Left colon (tissue), 2 donors: ENCODE data around the gene AGBL4. TPM values are rescaled to one million over a fixed set of nuclear protein-coding genes. Genes with fewer than 3 reads are reported as not detected.

Experiments used
- ATAC-seq: fragments of 200-7000 bp; cut with Tn5 transposase; one replicate; pipeline ENCODE4 v1.9.1; 2020; ENCODE audit warnings: mild to moderate bottlenecking, moderate library complexity
- DNase-seq, 2 donors: peaks; one replicate each; pipeline ENCODE4 v3.0.0-alpha.2; 2020
- intact Hi-C, 2 donors: fragments of 100-400 bp; cut with DNase I in 1 of 2; cut with micrococcal nuclease in 1 of 2; formaldehyde crosslinking; loops; one replicate each; pipeline versions ENCODE4 v1.11.2 to v1.14.0; 2022; cut with DNase I, micrococcal nuclease
- total RNA-seq, 2 donors: library from RNA; stranded (reverse); fragmentation: NEBNext Ultra II Directional; extraction: Animal tissue kit (Norgen Biotek cat#: 25700); gene quantifications; one replicate each; pipeline ENCODE4 v1.2.1, GENCODE V29; 2021
- donor health status: DM: no; HTN: no; CAD: no.
- donor health status: DM: yes; HTN: yes; CAD: no.

Gene AGBL4
- total RNA-seq, 2 donors from 2014 or later = 0.47 TPM; not detected in 1

DNA sequence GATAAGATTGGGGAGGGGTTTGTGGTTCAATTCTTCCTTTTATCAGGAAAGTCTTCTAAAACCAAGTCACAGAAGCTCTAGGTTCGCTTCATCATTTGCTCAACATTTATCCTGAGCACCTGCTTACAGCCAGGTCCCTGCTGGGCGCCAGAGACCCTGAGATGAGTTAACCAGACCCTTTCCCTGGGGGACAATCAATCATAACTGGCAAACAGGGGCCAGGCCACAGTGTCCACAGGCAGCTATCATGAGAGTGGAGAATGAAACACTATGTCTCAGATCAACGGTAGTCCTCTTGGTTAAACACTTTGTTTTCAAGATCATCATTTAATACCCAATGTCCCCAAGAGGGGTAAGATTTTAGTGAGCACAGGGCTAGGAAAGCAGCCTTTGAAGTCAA, 1393.9 kb downstream of the AGBL4 start:
- DNase-seq (no peak), ATAC-seq (no peak)
- intact Hi-C loops = no loop called here

DNA sequence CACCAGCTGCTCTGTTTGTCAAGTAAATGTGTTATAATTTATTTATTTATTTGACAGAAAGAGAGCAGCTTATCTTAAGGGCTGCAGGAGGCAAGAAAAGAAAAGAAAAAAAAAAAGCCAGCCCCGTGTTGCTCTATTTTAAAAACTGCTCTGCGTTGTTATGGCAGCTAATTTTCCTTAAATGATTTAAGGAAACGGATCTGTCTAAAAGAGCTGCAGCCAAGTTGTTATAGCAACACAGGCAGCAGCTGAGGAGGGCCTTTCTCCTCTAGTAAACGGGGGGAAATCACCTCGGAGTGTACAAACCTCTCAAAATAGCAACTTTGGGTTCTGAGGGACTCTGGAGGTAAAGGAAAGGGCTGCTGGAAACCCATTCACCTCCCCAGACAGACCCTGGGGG, 1396.3 kb downstream of the AGBL4 start:
- intact Hi-C loops = no loop called here
- DNase-seq (no peak), ATAC-seq (no peak)

DNA sequence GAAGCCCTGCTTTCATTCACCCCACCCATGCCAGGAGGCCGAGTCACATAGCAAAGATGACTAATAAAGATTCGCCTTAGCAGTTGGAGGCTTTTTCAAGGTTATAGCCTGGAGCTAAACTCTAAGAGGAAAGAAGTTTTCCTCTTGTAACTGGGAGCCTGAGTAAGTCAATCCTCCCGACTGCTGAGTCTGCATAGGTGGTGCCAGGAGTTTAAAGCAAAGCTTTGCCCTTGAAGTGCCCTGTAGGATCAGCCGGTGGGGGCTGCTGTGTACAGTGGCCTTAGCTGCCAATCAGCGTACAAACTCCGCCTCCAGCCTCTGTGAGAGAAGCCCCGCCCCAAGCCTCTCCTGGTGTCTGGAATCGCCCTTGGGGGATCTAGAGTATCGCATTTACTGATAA, 1404.2 kb downstream of the AGBL4 start:
- intact Hi-C loops = no loop called here
- ATAC-seq = no peak
- no peak for DNase-seq

DNA sequence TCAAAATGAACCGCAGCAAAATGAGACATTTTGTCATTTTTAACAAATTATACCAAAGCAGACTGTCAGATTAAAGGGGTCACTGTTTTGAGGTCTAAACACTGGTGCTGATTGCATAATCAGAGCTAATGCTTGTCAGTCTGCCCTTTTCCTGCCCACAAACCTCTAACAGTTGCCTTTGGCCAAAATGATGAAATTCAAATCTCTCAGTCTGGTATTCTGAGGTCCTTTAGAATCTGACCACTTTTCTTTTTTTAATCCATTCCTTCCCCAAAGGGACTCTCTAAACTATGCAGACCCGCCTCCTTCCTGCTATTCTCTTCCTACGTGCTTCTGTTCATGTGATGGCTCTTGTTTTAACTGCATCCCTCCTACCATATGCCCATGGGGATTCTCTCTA, 1406.5 kb downstream of the AGBL4 start:
- DNase-seq (no peak), ATAC-seq (no peak)

DNA sequence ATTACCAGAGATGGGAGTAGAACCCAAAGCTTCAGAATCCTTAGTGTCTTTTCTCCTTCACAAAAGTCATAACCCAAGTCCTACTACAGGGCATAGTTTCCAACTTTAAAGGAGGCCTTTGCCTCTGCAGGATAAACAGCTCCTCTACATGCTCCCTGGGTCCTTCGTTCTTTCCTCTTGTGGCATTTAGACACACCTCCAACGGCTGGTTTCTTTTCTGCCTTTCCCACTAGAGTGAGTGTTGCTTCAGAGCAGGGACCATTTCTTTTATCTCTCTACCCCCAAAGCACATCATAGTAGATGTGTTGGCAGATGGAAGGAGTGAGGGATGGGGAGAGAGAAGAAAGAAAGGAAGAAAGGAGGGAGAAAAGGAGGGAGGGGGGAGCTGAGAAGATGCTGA, 1407.0 kb downstream of the AGBL4 start:
- intact Hi-C loops = no loop called here
- ATAC-seq = no peak
- DNase-seq = no peak

More for the DNA sequence above, 1406.5 kb downstream of the AGBL4 start:
- intact Hi-C loops = no loop called here

DNA sequence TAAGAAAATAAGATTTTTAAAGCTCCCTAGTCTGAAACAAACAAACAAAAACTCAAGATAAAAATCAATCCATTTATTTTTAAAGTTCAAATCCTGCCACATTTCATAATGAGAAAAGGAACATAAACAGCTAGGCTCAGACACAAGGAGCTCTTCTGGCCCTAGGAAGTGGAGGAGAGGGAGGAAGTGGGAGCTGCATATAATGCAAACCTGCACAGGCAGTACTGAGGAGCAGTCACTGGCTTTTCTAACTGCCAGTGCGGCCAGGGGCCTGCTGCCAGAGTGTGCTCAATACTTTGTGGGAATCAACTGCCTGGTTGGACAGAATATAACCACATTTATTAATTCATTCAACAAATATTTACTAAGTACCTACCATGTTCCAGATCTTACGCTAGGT, 1411.9 kb downstream of the AGBL4 start:
- DNase-seq (no peak), ATAC-seq (no peak)
- intact Hi-C loops = no loop called here

DNA sequence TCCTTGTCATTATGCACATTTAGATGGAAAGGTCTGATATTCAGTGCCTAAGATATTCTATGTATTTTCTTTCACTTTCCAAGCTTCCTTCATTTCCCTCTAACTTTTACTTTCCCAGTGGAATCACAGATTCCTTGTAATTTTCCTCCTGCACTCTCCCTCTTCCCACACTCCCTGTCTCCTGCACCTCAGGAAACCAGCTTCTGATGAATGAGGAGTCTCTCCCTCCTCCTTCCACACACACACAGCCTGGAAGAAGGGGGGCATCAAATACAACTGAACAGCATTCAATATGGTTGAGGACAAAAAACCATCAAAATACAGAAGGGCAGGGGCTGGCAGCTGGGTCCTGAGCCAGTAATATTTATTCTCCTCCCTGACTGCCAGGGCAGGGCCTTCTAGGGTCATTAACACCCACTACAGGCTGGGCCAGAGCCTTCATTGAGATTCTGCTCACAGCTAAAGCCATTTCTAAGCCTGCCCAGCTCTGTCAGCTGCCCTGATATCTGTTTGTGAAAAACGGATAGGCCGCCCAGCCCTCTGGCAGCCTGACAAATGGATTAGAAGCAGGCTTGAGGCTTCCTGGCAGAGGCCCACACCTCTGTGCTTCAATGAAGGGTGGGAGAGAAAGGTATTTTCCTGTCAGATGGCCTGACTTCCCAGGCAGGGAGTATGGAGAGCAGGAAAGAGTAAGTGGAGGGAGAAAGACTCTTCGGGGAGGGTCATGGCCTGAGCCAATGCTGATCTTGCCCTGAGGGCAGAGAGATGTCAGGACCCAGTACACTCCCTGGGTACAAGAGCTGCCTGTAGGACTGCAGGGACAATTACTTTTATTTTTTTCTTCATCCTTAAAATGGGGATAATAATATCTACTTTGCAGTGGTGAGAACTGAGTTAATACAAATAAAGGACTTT, 1412.9 kb downstream of the AGBL4 start:
- no peak for DNase-seq
- intact Hi-C loops = no loop called here
- no peak for ATAC-seq

DNA sequence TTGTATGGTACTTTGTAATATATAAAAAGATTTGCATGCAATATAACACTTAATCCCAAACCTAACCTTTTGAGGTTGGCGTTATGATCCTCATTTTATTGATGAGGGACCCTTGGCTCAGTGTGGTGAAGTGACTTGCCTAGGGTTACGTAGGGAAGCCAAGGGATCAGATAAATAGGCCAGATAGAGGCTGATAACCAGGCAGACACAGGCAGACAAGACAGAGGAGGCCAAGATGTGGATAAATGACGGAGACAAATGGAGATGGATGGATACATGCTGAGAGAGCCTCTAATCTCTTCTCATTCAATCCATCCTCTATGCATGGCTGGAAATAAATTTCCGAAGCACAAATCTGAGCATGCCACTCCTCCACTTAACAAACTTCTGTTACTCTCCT, 1414.9 kb downstream of the AGBL4 start:
- DNase-seq (no peak), ATAC-seq (no peak)
- intact Hi-C loops = no loop called here

DNA sequence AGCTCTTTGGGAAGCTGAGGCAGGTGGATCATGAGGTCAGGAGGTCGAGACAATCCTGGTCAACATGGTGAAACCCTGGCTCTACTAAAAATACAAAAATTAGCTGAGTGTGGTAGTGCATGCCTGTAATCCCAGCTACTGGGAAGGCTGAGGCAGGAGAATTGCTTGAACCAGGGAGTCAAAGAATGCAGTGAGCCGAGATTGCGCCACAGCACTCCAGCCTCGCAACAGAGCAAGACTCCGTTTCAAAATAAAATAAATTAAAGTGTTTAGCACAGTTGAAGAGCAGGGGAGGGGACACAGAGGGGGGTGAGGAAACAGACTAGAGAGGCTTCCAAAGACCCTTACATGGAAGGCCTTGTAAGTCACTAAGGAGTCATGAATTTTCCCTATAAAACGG, 1420.5 kb downstream of the AGBL4 start:
- ATAC-seq (no peak), DNase-seq (no peak)
- intact Hi-C loops = no loop called here

DNA sequence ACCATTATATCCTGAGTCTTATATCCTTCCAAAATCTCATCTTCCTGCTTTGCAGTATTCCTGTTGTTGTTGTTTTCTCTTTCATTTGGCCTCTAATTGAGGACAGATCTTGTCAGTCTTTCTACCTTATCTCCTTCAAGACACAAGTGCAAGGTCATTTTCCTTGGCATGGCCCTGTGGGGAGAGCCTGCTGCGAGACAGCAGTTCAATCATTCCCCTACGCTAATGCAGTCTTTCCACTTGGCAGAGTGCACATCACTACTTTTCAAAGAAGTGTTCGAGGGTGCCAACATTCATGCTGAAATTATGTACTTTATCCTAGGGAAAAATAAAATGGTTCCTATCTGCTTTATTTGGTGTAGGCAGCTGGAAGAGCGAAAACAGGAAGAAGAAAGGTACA, 1421.4 kb downstream of the AGBL4 start:
- no peak for ATAC-seq
- intact Hi-C loops = no loop called here
- no peak for DNase-seq

DNA sequence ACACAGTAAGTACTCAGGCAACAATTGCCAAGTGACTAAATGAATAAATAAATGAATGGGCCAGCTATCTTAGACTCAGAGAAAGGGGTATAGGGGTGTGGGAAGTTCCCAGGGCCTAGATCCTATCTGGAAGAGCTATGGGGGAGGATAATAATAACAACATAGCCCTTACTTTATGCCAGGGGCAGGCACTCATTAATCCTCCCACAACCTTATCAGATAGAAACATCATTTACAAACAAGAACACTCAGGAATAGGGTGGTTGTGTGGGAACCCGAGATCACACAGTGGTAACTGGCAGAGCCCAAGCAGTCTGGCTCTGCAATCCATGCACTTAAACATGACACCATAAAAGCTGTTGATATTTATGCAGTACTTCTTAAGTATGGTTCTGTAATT, 1423.6 kb downstream of the AGBL4 start:
- DNase-seq (no peak), ATAC-seq (no peak)
- intact Hi-C loops = no loop called here

DNA sequence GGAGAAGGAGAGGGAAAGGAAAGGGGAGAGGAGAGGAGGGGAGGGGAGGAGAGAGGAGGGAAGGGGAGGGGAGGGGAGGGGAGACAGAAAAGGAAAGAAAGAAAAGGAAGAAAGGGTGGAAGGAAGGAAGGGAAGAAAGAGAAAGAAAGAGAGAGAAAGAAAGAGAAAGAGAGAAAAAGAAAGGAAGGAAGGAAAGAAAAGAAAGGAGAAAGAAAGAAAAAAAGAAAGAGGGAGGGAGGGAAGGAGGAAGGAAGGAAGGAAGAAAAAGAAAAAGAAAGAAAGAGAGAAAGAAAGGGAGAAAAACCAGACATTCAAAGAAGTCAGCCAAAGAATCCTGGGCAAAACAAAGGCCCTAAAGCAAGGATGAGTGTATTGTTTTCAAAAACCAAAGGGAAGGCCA, 1426.1 kb downstream of the AGBL4 start:
- no peak for ATAC-seq
- intact Hi-C loops = no loop called here
- no peak for DNase-seq

DNA sequence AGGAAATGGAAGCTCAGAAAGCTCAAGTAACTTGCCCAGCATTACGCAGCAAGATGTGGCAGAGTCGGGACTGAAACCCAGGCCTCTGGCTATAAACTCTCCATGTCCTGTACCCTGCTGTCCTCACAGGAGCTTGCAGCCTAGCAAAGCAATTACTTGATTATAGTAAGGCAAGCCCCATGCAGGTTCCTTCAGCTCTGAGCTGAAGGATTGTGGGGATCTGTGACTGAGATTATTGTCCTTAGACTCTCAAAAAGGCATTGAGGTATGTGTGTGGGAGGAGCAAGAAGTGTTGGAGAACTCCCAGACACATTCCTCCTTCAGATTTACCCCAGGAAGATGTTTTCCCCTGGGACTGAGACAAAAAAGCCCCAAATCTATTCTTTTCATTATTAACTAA, 1427.7 kb downstream of the AGBL4 start:
- DNase-seq = no peak
- ATAC-seq = no peak
- intact Hi-C loops = no loop called here

DNA sequence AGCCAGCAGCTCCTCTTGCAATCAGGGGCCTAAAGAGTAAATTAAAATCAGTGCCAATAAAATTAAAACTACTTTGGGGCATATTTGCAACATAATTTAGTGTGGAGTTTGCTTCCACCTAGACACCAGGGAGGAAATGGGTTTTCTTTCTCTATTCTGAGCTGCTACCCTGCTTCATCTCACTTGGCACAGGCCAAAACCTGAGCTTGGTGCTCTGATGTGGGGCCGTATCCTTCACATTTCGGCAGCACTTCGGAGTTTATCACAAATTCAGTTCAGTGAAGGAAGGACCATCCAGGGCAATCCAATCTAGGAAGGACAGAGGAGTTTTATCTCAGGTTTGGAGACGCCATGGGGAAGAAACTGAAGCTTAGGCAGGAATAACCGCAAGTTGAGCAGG, 1428.1 kb downstream of the AGBL4 start:
- intact Hi-C loops = no loop called here
- ATAC-seq (no peak), DNase-seq (no peak)

DNA sequence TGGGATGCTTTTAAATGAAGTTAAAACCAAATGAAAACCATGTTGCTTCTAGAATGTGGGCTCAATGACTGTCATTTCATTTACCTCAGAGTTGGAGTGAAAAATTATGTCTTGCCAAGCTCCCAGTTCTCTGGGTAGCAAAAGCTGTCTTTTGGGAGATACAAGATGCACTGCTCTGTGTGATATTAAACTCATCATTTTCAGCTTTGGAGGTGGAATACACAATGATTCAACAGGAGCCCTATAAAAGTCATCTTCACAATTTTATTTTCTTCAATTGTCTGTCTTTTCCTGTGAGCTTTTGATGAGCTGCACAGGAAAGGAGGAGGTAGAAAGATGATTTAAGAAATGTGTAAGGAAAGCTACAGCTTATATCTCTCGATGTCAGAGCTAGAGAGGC, 1431.4 kb downstream of the AGBL4 start:
- no peak for ATAC-seq
- intact Hi-C loops = no loop called here

DNA sequence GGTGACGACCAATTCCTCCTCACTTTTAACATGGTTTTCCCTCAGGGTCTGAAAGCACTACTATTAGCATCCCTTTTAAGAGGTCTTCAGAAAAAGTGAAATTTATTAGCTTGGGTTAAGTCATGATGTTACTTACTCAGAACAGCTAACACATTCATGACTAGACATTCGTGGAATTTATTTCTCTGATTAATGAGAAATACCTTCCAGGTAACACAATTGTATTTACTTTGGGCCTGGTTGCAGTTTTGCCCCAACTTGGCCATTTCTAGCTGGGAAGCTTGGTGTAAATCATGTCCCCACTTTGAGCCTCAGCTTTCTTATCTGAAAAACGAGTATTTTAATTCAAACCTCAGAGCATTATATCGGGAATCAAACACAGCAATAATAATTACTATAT, 1432.6 kb downstream of the AGBL4 start:
- DNase-seq = no peak
- intact Hi-C loops = no loop called here

More for the DNA sequence above, 1431.4 kb downstream of the AGBL4 start:
- DNase-seq = no peak

DNA sequence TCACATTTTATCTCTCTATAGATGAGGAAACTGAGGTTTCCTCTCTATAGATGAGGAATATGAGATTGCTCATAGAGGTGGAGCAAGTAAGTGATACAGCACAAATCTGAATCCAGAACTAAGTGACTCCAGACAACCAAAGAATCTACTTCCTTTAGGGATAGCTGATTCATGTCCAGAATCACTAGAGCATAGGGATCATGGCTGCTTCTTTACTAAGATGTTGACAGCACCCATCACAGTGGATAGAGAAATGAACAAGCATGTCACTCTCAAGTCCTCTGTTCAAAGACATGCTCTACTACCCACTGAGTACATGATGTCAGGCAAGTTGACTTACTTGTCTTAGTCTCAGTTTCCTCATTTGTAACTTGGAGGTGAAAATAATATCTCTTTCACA, 1435.7 kb downstream of the AGBL4 start:
- no peak for DNase-seq
- no peak for ATAC-seq
- intact Hi-C loops = no loop called here

More for the DNA sequence above, 1432.6 kb downstream of the AGBL4 start:
- ATAC-seq = no peak

DNA sequence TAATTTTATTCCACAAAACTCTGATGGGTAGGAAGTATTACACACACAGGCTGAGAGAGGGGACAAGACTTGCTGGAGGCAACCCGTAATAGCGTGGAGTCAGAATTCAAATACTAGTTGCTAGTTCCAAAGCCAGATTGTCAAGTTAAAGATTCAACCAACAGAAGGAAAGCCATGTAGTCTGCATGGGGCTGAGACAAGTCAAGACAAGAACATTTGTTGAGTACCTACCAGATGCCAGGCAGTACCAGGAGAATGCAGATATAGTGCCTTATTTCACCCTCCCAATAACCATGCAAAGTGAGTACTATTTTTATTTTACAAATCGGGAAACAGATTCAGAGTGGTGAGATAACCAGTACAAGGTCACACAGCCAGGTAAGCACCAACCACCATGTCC, 1441.3 kb downstream of the AGBL4 start:
- intact Hi-C loops = no loop called here
- DNase-seq = no peak
- no peak for ATAC-seq

DNA sequence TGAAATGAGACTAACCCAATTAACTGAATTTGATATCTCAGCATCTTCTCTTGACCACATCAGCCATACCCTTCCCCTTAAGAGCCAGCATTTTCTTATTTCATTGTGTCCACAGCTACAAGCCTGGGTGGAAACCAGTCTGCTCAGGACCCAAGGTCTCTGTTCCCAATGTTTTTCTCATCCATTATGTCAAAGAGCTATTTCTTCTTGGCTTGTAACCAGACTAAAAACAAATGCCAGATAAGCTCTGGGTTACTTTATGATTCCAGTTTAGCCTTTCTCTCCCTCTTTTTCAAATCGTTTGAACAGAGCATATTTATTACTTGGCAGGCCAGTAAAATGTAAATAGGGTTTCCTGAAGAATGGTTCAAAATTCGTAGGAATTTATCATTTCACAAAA, 1442.5 kb downstream of the AGBL4 start:
- ATAC-seq (no peak), DNase-seq (no peak)
- intact Hi-C loops = no loop called here

DNA sequence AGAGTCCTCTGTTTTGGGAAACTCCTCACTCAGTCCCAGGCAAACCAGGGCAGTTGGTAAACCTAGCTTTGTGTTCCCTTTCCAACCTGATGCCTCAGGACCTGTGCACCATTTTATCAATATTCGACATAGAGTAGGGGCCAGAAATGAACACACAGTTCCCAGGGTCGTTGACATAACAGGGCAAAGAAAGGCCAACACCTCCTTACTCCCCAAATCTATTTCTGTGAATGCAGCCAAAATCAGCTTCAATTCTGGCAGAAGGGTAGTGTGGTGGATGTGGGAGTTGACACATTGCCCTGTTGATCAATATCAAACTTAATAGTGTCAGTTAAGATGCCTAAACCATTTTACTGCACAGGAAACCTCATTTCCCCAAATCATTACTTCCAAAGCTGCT, 1447.2 kb downstream of the AGBL4 start:
- no peak for DNase-seq
- ATAC-seq = no peak
- intact Hi-C loops = no loop called here

DNA sequence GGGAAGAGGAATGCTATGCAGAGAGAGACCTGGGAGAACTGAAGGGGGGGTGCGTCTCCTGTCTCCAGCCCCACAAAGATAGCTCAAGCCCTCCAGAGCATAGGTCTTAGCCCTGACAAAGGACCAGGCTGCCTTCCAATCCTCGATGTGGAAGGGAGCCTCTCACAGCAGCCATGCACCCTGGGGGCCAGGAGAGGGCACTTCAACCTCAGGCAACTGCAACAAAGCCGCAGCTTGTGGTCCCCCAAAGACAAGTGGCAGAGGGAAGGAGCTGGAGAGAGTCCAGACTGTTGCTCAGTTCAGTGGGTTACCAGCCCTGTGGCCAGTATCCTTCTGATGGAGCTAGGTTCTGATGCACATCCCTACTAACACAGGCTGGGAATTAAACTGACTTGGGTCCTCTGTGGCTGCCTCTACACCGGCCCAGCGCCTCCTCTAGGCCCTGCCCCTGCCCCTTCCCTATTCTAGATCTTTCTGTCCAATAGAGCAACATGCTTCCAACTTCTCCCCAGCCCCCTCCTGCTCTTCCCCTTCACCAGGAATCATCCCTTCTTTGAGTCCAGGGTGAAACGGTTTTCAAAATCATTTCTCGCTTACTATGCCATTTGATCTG, 1451.0 kb downstream of the AGBL4 start:
- ATAC-seq (peak; percentile 34), DNase-seq (peak in 1 of 2 donors; percentile 29)
- intact Hi-C loops = no loop called here
